ENCODE data around the gene RASGRP2.

The RASGRP2 gene

DNA sequence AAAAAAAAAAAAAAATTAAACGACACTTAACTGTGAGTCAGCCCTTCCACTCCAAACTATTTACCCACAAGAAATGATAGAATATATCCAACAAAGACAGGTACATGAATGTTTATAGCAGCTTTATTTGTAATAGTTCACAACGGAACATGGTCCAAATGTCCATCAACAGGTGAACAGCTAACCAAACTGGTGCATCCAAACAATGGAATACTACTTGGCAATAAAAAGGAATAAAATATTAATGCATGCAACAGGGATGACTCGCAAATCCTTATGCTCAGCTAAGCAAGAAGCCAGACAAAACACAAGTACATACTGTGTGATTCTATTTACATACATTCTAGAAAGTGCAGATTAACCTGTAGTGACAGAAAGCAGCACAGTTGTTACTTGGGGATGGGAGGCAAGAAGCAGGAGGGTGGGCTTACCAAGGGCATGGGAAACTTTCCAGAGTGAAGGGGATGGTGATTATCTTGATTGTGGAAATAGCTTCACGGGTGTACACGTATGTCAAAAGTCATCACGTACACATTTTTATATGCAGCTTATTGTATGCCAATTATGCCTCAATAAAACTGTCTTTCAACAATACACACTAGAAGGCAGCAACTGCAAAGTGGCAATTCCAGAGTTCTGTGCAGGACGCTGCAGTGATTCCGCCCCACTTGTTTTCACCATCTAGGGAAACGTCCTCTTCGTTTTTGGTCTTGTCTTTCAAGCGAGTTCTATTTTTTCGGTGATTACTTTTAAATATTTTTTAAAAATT is 41.1 kb upstream of the RASGRP2 start:
- WGBS, result 94% methylated on average over 10 of the region's 12 CpGs
- Histone ChIP-seq H3K27me3 (ENCODE audit: insufficient read depth, low read length) (no peaks in the 10 kb centered on the region), H3K27ac (ENCODE audit: low read depth, low read length) (no peak overlapping the region), H3K4me1 (ENCODE audit: insufficient read depth, low read length) (no peaks in the 10 kb centered on the region), H3K4me3 (ENCODE audit: low read length) (no peak overlapping the region), H3K9ac (ENCODE audit: low read depth, low read length) (no peak overlapping the region), H3K36me3 (ENCODE audit: insufficient read depth, low read length) (peaks cover 6% of the 10 kb centered on the region; the same call in 1 of the 2 replicates), H3K9me3 (ENCODE audit: insufficient read depth, low read depth, low read length) (no peaks in the 10 kb centered on the region)

- Histone ChIP-seq H3K27ac (ENCODE audit: low read depth, low read length) (peak within 1 kb of the TSS; percentile 100), H3K9ac (ENCODE audit: low read depth, low read length) (peak within 1 kb of the TSS; percentile 98), H3K4me3 (ENCODE audit: low read length) (peak within 1 kb of the TSS; percentile 99), H3K36me3 (ENCODE audit: insufficient read depth, low read length) (peaks cover 38% of the 10 kb centered on the region), H3K27me3 (ENCODE audit: insufficient read depth, low read length) (no peaks in the 10 kb centered on the region), H3K9me3 (ENCODE audit: insufficient read depth, low read depth, low read length) (no peaks in the 10 kb centered on the region), H3K4me1 (ENCODE audit: insufficient read depth, low read length) (peaks cover 17% of the 10 kb centered on the region; the same call in 1 of the 2 replicates)
- under 1% methylated on average over 78 of the region's 80 CpGs for WGBS
These were observed 34.7 kb upstream of the RASGRP2 start, which contains the start of gene SF1 for GRCh38 chr11:64778473-64779298. SF1 (minus strand) TSS chr11:64778542; CDS start chr11:64778392, 150 bp downstream.

DNA sequence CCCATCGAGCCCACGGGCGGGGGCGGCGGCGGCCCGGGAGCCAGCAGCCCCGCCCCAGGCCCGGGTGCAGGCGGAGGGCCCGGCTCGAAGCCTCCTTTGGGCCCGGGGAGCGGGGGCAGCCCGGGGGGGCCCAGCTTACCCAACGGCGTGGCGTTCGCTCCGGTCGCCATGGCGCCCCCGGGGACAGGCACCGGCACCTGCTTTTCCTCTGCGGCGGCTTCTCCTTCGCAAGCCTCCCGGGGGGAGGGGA is 34.2 kb upstream of the RASGRP2 start:
- peak overlapping the region; percentile 99 for H3K4me3 ChIP-seq (ENCODE audit: low read length)
- under 1% methylated on average over 28 of the region's 28 CpGs for WGBS
- H3K36me3 ChIP-seq (ENCODE audit: insufficient read depth, low read length), result peaks cover 44% of the 10 kb centered on the region
- peak overlapping the region; percentile 100; the same call in 1 of the 2 replicates for H3K27ac ChIP-seq (ENCODE audit: low read depth, low read length)
- H3K9me3 ChIP-seq (ENCODE audit: insufficient read depth, low read depth, low read length), result no peaks in the 10 kb centered on the region
- H3K9ac ChIP-seq (ENCODE audit: low read depth, low read length), result peak overlapping the region; percentile 98
- H3K4me1 ChIP-seq (ENCODE audit: insufficient read depth, low read length), result peaks cover 17% of the 10 kb centered on the region; the same call in 1 of the 2 replicates
- H3K27me3 ChIP-seq (ENCODE audit: insufficient read depth, low read length), result no peaks in the 10 kb centered on the region

GRCh38 chr11:64777449-64778222 is 33.7 kb upstream of the RASGRP2 start:
- Histone ChIP-seq H3K27me3 (ENCODE audit: insufficient read depth, low read length) (no peaks in the 10 kb centered on the region), H3K4me1 (ENCODE audit: insufficient read depth, low read length) (peaks cover 17% of the 10 kb centered on the region; the same call in 1 of the 2 replicates), H3K4me3 (ENCODE audit: low read length) (peak overlapping the region; percentile 99), H3K9me3 (ENCODE audit: insufficient read depth, low read depth, low read length) (no peaks in the 10 kb centered on the region), H3K9ac (ENCODE audit: low read depth, low read length) (peak overlapping the region; percentile 98), H3K36me3 (ENCODE audit: insufficient read depth, low read length) (peaks cover 49% of the 10 kb centered on the region), H3K27ac (ENCODE audit: low read depth, low read length) (peak overlapping the region; percentile 100; the same call in 1 of the 2 replicates)
- 1% methylated on average over 98 of the region's 98 CpGs for WGBS

GRCh38 chr11:64776875-64777274 is 32.9 kb upstream of the RASGRP2 start:
- Histone ChIP-seq H3K36me3 (ENCODE audit: insufficient read depth, low read length) (peaks cover 56% of the 10 kb centered on the region), H3K9me3 (ENCODE audit: insufficient read depth, low read depth, low read length) (no peaks in the 10 kb centered on the region), H3K4me1 (ENCODE audit: insufficient read depth, low read length) (peaks cover 17% of the 10 kb centered on the region; the same call in 1 of the 2 replicates), H3K9ac (ENCODE audit: low read depth, low read length) (peak overlapping the region; percentile 82), H3K27me3 (ENCODE audit: insufficient read depth, low read length) (no peaks in the 10 kb centered on the region), H3K4me3 (ENCODE audit: low read length) (peak overlapping the region; percentile 99), H3K27ac (ENCODE audit: low read depth, low read length) (no peak overlapping the region)
- WGBS, result 65% methylated on average over 2 of the region's 3 CpGs

DNA sequence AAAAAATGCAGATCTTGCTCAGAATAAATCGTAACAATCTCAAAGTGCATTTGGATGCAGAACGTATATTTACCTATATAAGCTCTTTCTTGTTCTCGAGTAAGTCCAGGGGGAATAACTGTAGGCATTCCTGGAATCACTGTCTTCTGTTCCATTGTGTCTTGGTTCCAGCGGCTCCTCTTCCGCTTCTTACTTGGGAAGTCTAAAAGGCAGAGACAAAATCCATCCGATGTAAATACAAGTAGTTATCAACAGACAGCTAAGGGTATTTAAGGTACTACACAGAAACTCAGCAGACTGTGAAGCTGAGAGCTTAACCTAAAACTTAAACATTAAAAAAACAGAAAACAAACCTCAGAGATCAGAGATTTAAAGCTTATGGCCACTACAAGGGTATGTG is 32.5 kb upstream of the RASGRP2 start:
- H3K4me1 ChIP-seq (ENCODE audit: insufficient read depth, low read length), result peaks cover 17% of the 10 kb centered on the region; the same call in 1 of the 2 replicates
- peak overlapping the region; percentile 99 for H3K4me3 ChIP-seq (ENCODE audit: low read length)
- no peaks in the 10 kb centered on the region for H3K27me3 ChIP-seq (ENCODE audit: insufficient read depth, low read length)
- no peaks in the 10 kb centered on the region for H3K9me3 ChIP-seq (ENCODE audit: insufficient read depth, low read depth, low read length)
- no peak overlapping the region; the same call in 1 of the 2 replicates for H3K27ac ChIP-seq (ENCODE audit: low read depth, low read length)
- peak overlapping the region; percentile 82; the same call in 1 of the 2 replicates for H3K9ac ChIP-seq (ENCODE audit: low read depth, low read length)
- 95% methylated on average over 6 of the region's 6 CpGs for WGBS
- peaks cover 61% of the 10 kb centered on the region for H3K36me3 ChIP-seq (ENCODE audit: insufficient read depth, low read length)

DNA sequence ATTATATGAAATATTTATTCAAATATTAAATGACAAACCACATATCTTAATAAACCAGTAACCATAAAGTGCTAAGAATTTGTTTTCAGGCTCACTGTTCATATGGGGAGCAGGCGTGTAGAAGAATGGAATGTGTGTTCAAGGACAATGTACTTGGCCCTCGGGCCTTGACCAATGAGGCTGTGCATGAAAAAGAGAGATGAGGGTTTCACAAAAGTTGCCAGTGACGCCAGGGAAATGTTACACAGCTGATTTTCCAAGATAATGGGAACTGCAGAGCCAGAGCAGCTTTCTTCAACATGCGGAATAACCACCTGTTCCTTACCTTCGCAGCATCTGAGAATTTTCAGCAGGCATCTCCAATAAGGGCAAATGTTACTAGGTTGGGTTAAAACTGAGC is 30.2 kb upstream of the RASGRP2 start:
- H3K9me3 ChIP-seq (ENCODE audit: insufficient read depth, low read depth, low read length), result no peaks in the 10 kb centered on the region
- H3K4me3 ChIP-seq (ENCODE audit: low read length), result no peak overlapping the region
- no peaks in the 10 kb centered on the region for H3K27me3 ChIP-seq (ENCODE audit: insufficient read depth, low read length)
- no peak overlapping the region for H3K27ac ChIP-seq (ENCODE audit: low read depth, low read length)
- H3K4me1 ChIP-seq (ENCODE audit: insufficient read depth, low read length), result peaks cover 14% of the 10 kb centered on the region; the same call in 1 of the 2 replicates
- H3K9ac ChIP-seq (ENCODE audit: low read depth, low read length), result no peak overlapping the region
- WGBS, result 93% methylated on average over 5 of the region's 5 CpGs
- H3K36me3 ChIP-seq (ENCODE audit: insufficient read depth, low read length), result peaks cover 84% of the 10 kb centered on the region

DNA sequence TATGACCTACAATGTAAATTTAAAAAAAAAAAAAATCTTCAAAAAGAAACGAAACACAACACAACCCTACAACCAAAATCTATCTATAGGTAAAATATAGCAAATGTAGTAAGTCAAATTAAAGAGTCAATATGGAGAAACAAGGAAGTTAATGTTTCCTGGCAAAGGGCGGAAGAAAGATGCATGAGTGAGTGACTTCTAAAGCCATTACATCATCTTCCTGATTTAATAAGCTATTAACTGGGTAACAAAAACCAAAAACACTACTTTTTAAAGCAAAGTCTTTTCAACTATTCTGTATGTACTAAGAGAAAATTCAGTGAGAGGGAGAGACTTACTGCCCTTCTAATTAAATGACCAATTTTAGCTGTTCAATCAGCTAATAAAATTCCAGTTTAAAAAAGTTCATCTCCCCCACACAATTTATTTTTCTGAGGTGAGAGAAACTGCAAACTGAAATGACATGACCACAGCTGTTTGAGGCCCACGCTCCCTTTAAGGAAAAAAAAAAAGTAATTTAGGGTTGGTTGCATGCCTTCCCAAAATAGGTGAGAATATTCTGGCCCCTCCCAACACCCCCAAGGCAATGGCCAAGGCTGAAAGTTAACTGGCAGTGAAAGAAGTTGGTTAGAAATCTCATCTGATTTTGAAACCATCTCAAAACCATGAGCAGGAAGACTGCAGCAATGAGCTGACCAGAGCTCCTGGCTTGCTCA is 28.5 kb upstream of the RASGRP2 start:
- H3K4me1 ChIP-seq (ENCODE audit: insufficient read depth, low read length), result peaks cover 15% of the 10 kb centered on the region; the same call in 1 of the 2 replicates
- H3K27me3 ChIP-seq (ENCODE audit: insufficient read depth, low read length), result no peaks in the 10 kb centered on the region
- no peaks in the 10 kb centered on the region for H3K9me3 ChIP-seq (ENCODE audit: insufficient read depth, low read depth, low read length)
- WGBS, result 83% methylated on average over 2 of the region's 3 CpGs
- no peak overlapping the region for H3K4me3 ChIP-seq (ENCODE audit: low read length)
- no peak overlapping the region for H3K27ac ChIP-seq (ENCODE audit: low read depth, low read length)
- H3K9ac ChIP-seq (ENCODE audit: low read depth, low read length), result no peak overlapping the region
- peaks cover 100% of the 10 kb centered on the region for H3K36me3 ChIP-seq (ENCODE audit: insufficient read depth, low read length)

DNA sequence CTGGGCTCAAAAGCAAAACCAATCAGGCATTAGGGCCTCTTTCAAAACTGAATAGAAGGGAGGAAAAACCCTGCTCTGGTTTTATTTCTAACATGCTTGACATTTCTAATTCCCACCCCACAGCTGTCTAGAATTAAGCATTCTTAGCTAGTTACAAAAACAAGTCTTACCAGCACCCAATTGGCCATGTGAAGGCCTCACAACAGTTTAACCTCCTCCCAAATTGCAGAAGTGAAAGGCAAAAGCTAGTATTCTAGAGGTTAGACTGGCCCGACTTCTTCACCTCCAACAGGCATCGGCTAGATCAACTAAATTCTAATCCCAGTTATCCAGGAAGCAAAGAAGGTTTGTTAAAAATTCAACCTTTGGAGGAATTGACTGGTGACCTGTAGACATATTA is 27.9 kb upstream of the RASGRP2 start:
- no peak overlapping the region for H3K27ac ChIP-seq (ENCODE audit: low read depth, low read length)
- 100% methylated on average over 2 of the region's 2 CpGs for WGBS
- H3K4me3 ChIP-seq (ENCODE audit: low read length), result no peak overlapping the region

GRCh38 chr11:64770120-64770519 is 26.2 kb upstream of the RASGRP2 start:
- Histone ChIP-seq H3K4me3 (ENCODE audit: low read length) (no peak overlapping the region), H3K27me3 (ENCODE audit: insufficient read depth, low read length) (no peaks in the 10 kb centered on the region), H3K9ac (ENCODE audit: low read depth, low read length) (no peak overlapping the region), H3K36me3 (ENCODE audit: insufficient read depth, low read length) (peaks cover 96% of the 10 kb centered on the region), H3K9me3 (ENCODE audit: insufficient read depth, low read depth, low read length) (no peaks in the 10 kb centered on the region), H3K4me1 (ENCODE audit: insufficient read depth, low read length) (peaks cover 8% of the 10 kb centered on the region; the same call in 1 of the 2 replicates), H3K27ac (ENCODE audit: low read depth, low read length) (no peak overlapping the region)
- 94% methylated on average over 12 of the region's 12 CpGs for WGBS

More for the DNA sequence above, 27.9 kb upstream of the RASGRP2 start:
- Histone ChIP-seq H3K9ac (ENCODE audit: low read depth, low read length) (no peak overlapping the region), H3K36me3 (ENCODE audit: insufficient read depth, low read length) (peaks cover 100% of the 10 kb centered on the region), H3K9me3 (ENCODE audit: insufficient read depth, low read depth, low read length) (no peaks in the 10 kb centered on the region), H3K4me1 (ENCODE audit: insufficient read depth, low read length) (peaks cover 16% of the 10 kb centered on the region; the same call in 1 of the 2 replicates), H3K27me3 (ENCODE audit: insufficient read depth, low read length) (no peaks in the 10 kb centered on the region)
